Measurements from ENCODE around the gene ASB11.

The ASB11 gene, protein sequence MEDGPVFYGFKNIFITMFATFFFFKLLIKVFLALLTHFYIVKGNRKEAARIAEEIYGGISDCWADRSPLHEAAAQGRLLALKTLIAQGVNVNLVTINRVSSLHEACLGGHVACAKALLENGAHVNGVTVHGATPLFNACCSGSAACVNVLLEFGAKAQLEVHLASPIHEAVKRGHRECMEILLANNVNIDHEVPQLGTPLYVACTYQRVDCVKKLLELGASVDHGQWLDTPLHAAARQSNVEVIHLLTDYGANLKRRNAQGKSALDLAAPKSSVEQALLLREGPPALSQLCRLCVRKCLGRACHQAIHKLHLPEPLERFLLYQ

GRCh38 chrX:15315509-15315908 lies at the start of gene ASB11:
Gene ASB11, minus strand, starts transcription at chrX:15315640. Its CDS starts 35 bp downstream, at chrX:15315605.
- Mint-ChIP-seq H3K27ac (no peak within 1 kb of the TSS), H3K9me3 (ENCODE audit: low read depth) (no peaks in the 10 kb centered on the region), H3K4me3 (no peak within 1 kb of the TSS), H3K27me3 (no peaks in the 10 kb centered on the region), H3K4me1 (ENCODE audit: low read depth) (no peaks in the 10 kb centered on the region), H3K36me3 (peaks cover 6% of the 10 kb centered on the region)

- Mint-ChIP-seq H3K4me1 (ENCODE audit: low read depth) (no peaks in the 10 kb centered on the region), H3K27me3 (no peaks in the 10 kb centered on the region), H3K9me3 (ENCODE audit: low read depth) (no peaks in the 10 kb centered on the region), H3K36me3 (no peaks in the 10 kb centered on the region), H3K4me3 (no peak overlapping the region), H3K27ac (no peak overlapping the region)
Observed at GRCh38 chrX:15359701-15360100, 44.3 kb upstream of the ASB11 start.

GRCh38 chrX:15358533-15358932 lies 43.1 kb upstream of the ASB11 start:
- H3K27me3 Mint-ChIP-seq: no peaks in the 10 kb centered on the region
- H3K4me3 Mint-ChIP-seq: no peak overlapping the region
- no peaks in the 10 kb centered on the region for H3K4me1 Mint-ChIP-seq (ENCODE audit: low read depth)
- no peaks in the 10 kb centered on the region for H3K36me3 Mint-ChIP-seq
- H3K27ac Mint-ChIP-seq: no peak overlapping the region
- H3K9me3 Mint-ChIP-seq (ENCODE audit: low read depth): no peaks in the 10 kb centered on the region

GRCh38 chrX:15356444-15356843 lies 41.0 kb upstream of the ASB11 start:
- Mint-ChIP-seq H3K4me1 (ENCODE audit: low read depth) (no peaks in the 10 kb centered on the region), H3K9me3 (ENCODE audit: low read depth) (no peaks in the 10 kb centered on the region), H3K27me3 (no peaks in the 10 kb centered on the region), H3K36me3 (no peaks in the 10 kb centered on the region), H3K27ac (no peak overlapping the region), H3K4me3 (no peak overlapping the region)

GRCh38 chrX:15350329-15350996 lies 35.0 kb upstream of the ASB11 start:
- H3K4me3 Mint-ChIP-seq: no peak overlapping the region
- H3K36me3 Mint-ChIP-seq: no peaks in the 10 kb centered on the region
- no peak overlapping the region for H3K27ac Mint-ChIP-seq

DNA sequence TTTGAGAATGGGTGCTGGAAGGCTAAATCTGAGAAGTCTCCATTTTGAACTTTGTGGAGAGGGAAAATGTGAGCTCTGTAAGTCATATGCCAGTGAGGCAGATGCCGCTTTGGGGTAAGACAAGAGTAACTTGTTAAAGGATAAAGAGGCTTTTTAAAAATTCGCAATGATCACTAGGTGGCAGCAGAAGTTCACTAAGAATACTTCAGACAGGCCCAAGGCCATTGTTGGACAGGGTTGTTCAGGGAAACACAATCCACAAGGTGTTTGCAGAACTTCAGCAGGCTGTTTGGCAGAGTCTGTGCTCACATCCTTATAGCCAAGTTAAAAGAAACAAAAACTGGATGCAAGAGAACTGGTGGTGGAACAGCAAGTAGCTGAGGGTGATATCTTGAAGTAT lies 33.6 kb upstream of the ASB11 start:
- H3K4me1 Mint-ChIP-seq (ENCODE audit: low read depth): no peaks in the 10 kb centered on the region
- no peak overlapping the region for H3K4me3 Mint-ChIP-seq
- H3K27me3 Mint-ChIP-seq: peaks cover 1% of the 10 kb centered on the region
- peak overlapping the region; percentile 5 for H3K27ac Mint-ChIP-seq
- no peaks in the 10 kb centered on the region for H3K36me3 Mint-ChIP-seq
- H3K9me3 Mint-ChIP-seq (ENCODE audit: low read depth): no peaks in the 10 kb centered on the region

More at GRCh38 chrX:15350329-15350996, 35.0 kb upstream of the ASB11 start:
- Mint-ChIP-seq H3K4me1 (ENCODE audit: low read depth) (no peaks in the 10 kb centered on the region), H3K27me3 (peaks cover 1% of the 10 kb centered on the region), H3K9me3 (ENCODE audit: low read depth) (no peaks in the 10 kb centered on the region)

DNA sequence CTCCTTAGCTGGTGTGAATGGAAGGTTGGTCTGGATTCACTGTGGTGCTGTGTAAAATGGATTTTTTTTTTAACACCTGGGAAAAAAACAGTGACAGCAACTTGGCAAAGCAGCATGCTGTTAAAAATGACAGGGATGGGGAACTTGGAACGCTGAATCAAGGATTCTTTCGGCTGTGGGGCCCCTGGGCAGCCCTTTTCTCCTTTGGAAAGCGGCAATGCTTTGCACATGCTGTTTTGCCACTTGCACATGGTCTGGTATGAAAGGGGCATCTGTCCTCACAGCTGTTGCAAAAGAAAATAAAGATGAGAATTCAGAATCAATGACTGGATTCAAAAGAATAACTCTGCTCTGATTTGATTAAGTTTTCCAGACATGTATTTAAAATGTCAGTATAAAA lies 30.5 kb upstream of the ASB11 start:
- Mint-ChIP-seq H3K9me3 (ENCODE audit: low read depth) (no peaks in the 10 kb centered on the region), H3K27me3 (peaks cover 2% of the 10 kb centered on the region), H3K27ac (no peak overlapping the region), H3K36me3 (no peaks in the 10 kb centered on the region), H3K4me3 (no peak overlapping the region), H3K4me1 (ENCODE audit: low read depth) (no peaks in the 10 kb centered on the region)

GRCh38 chrX:15344106-15344505 lies 28.7 kb upstream of the ASB11 start:
- peaks cover 3% of the 10 kb centered on the region for H3K27me3 Mint-ChIP-seq
- no peaks in the 10 kb centered on the region for H3K4me1 Mint-ChIP-seq (ENCODE audit: low read depth)
- no peak overlapping the region for H3K4me3 Mint-ChIP-seq
- no peak overlapping the region for H3K27ac Mint-ChIP-seq
- H3K36me3 Mint-ChIP-seq: no peaks in the 10 kb centered on the region
- H3K9me3 Mint-ChIP-seq (ENCODE audit: low read depth): no peaks in the 10 kb centered on the region

DNA sequence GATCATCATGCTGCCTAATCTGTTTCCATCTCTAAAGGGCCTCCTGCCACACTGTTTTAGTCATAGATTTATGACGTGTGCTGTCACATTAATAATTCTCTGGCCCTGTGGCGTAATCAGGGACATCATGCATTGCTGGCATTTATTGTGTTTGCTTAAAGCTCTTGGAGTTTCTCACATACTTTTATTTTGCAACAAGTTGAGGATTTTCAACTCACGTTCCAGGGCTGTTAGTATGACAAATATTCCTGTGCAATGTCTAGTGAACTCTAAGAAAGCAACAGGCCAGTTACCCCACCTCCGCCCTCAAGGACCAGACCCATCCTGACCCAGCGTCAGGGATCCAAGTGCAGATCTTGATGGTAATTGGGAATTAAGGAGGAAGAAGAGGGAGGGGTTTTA lies 27.6 kb upstream of the ASB11 start:
- Mint-ChIP-seq H3K9me3 (ENCODE audit: low read depth) (no peaks in the 10 kb centered on the region), H3K4me3 (no peak overlapping the region), H3K27me3 (peaks cover 3% of the 10 kb centered on the region), H3K36me3 (no peaks in the 10 kb centered on the region), H3K27ac (no peak overlapping the region), H3K4me1 (ENCODE audit: low read depth) (no peaks in the 10 kb centered on the region)

DNA sequence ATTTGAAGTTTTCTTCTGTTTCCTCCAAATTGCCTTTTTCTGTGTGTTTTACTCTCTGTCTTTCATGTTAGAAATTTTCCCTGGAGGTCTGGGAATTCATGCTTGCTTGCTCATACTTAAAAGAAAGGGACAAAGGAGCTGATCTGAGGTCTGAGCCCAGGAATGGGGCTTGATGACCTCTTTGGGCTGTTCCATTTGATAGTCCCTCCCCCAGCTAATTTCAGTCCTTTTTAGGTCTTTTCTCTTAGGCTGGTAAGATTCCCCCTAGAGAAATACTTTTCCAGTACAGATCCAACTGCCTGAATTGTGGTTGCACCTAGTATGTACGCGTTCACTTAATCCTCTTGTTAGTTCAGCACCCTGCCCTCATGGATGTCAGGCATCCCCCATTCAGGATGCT lies 25.4 kb upstream of the ASB11 start:
- Mint-ChIP-seq H3K27me3 (peaks cover 2% of the 10 kb centered on the region), H3K9me3 (ENCODE audit: low read depth) (no peaks in the 10 kb centered on the region), H3K36me3 (no peaks in the 10 kb centered on the region), H3K27ac (no peak overlapping the region), H3K4me1 (ENCODE audit: low read depth) (peaks cover 5% of the 10 kb centered on the region), H3K4me3 (no peak overlapping the region)

GRCh38 chrX:15336023-15336413 lies 20.6 kb upstream of the ASB11 start:
- H3K36me3 Mint-ChIP-seq: no peaks in the 10 kb centered on the region
- no peaks in the 10 kb centered on the region for H3K9me3 Mint-ChIP-seq (ENCODE audit: low read depth)
- peaks cover 12% of the 10 kb centered on the region for H3K4me1 Mint-ChIP-seq (ENCODE audit: low read depth)
- H3K27ac Mint-ChIP-seq: peak overlapping the region; percentile 75
- peaks cover 2% of the 10 kb centered on the region for H3K27me3 Mint-ChIP-seq
- peak overlapping the region; percentile 91 for H3K4me3 Mint-ChIP-seq

GRCh38 chrX:15335135-15336022 lies 19.9 kb upstream of the ASB11 start, which contains the start of gene PIGA:
Gene PIGA, minus strand, starts transcription at chrX:15335523. Its CDS starts 3,593 bp downstream, at chrX:15331930.
- peak within 1 kb of the TSS; percentile 91 for H3K4me3 Mint-ChIP-seq
- peak within 1 kb of the TSS; percentile 75 for H3K27ac Mint-ChIP-seq
- no peaks in the 10 kb centered on the region for H3K9me3 Mint-ChIP-seq (ENCODE audit: low read depth)
- H3K36me3 Mint-ChIP-seq: no peaks in the 10 kb centered on the region
- no peaks in the 10 kb centered on the region for H3K27me3 Mint-ChIP-seq
- peaks cover 12% of the 10 kb centered on the region for H3K4me1 Mint-ChIP-seq (ENCODE audit: low read depth)

DNA sequence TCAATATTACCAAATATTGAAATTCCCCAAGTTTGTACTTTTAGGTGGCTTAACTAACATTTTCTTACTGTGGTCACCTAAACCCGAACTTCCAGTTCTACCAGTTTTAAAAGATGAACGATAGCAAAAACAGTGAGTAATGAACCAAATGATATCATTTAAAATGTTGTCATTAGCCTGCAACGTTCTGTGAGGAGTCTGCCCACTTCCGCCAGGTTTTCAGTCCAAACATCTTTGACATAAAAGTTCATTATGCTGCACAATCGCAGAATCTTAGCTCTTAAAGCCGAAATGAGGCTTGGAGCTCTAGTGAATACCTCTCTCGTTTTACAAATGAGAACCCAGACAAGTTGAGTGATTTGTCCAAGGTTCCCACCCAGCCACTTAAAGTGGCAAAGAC lies 19.1 kb upstream of the ASB11 start:
- H3K27ac Mint-ChIP-seq: peak overlapping the region; percentile 75
- H3K4me3 Mint-ChIP-seq: peak overlapping the region; percentile 91
- no peaks in the 10 kb centered on the region for H3K9me3 Mint-ChIP-seq (ENCODE audit: low read depth)
- no peaks in the 10 kb centered on the region for H3K27me3 Mint-ChIP-seq
- no peaks in the 10 kb centered on the region for H3K36me3 Mint-ChIP-seq
- H3K4me1 Mint-ChIP-seq (ENCODE audit: low read depth): peaks cover 12% of the 10 kb centered on the region

GRCh38 chrX:15328821-15329220 lies 13.4 kb upstream of the ASB11 start:
- no peaks in the 10 kb centered on the region for H3K9me3 Mint-ChIP-seq (ENCODE audit: low read depth)
- no peak overlapping the region for H3K27ac Mint-ChIP-seq
- no peaks in the 10 kb centered on the region for H3K27me3 Mint-ChIP-seq
- H3K4me3 Mint-ChIP-seq: no peak overlapping the region
- no peaks in the 10 kb centered on the region for H3K36me3 Mint-ChIP-seq
- peaks cover 3% of the 10 kb centered on the region for H3K4me1 Mint-ChIP-seq (ENCODE audit: low read depth)

GRCh38 chrX:15328131-15328530 lies 12.7 kb upstream of the ASB11 start:
- Mint-ChIP-seq H3K36me3 (no peaks in the 10 kb centered on the region), H3K4me3 (no peak overlapping the region), H3K9me3 (ENCODE audit: low read depth) (no peaks in the 10 kb centered on the region), H3K27ac (no peak overlapping the region), H3K27me3 (no peaks in the 10 kb centered on the region), H3K4me1 (ENCODE audit: low read depth) (peaks cover 3% of the 10 kb centered on the region)

Measured in activated naive CD8-positive, alpha-beta T cell (primary cell).